GM21381 (cell line): Measurements from ENCODE around the gene CRYGA.
"Not testable (repeated sequence)": the region's sequence is repeated elsewhere in the genome, so short reads cannot be mapped to it uniquely, and the experiment has no call there.

Experiments
- ATAC-seq: cut with Tn5 transposase; IDR thresholded peaks from one replicate; pipeline ENCODE4 v1.9.1; 2021; ENCODE audit warnings: mild to moderate bottlenecking, moderate library complexity; ENCODE audit not compliant: unreplicated experiment

The CRYGA gene

GRCh38 chr2:208128136-208128535 is 35.3 kb downstream of the CRYGA start:
- ATAC-seq, result no peak

- no peak for ATAC-seq
Measured at GRCh38 chr2:208127090-208127489, 36.3 kb downstream of the CRYGA start.

- no peak for ATAC-seq
Measured at GRCh38 chr2:208125251-208125650, 38.1 kb downstream of the CRYGA start.

- ATAC-seq, result not testable (repeated sequence)
Measured at GRCh38 chr2:208124013-208124715, 39.2 kb downstream of the CRYGA start, which contains the start of gene CRYGD. Gene CRYGD (minus strand): TSS chr2:208124524. CDS start chr2:208124473, 51 bp downstream.

GRCh38 chr2:208122248-208122647 is 41.1 kb downstream of the CRYGA start:
- ATAC-seq, result no peak

- ATAC-seq, result no peak
Measured at GRCh38 chr2:208118918-208119317, 44.5 kb downstream of the CRYGA start.

GRCh38 chr2:208117390-208117789 is 46.0 kb downstream of the CRYGA start:
- not testable (repeated sequence) for ATAC-seq

GRCh38 chr2:208112969-208113368 is 50.4 kb downstream of the CRYGA start:
- no peak for ATAC-seq

GRCh38 chr2:208112273-208112745 is 51.1 kb downstream of the CRYGA start:
- ATAC-seq, result not testable (repeated sequence)
